Measurements from ENCODE around the gene IFNGR1.

- no peak for TF ChIP-seq CTCF (IDR thresholded peaks at IDR 0.05; ENCODE audit: borderline replicate concordance, extremely low read depth, low read length, poor library complexity, severe bottlenecking)
- no peak for TF ChIP-seq EZH2 (IDR thresholded peaks at IDR 0.05; ENCODE audit: borderline replicate concordance, low read depth, low read length, severe bottlenecking)
These were observed 35.8 kb upstream of the IFNGR1 start for GRCh38 chr6:137254966-137255365.

Measured in DND-41 (cell line).